H1 (cell line): ENCODE results near the gene OR2H2. TPM values are rescaled to one million over a fixed set of nuclear protein-coding genes. Genes with fewer than 3 reads are reported as not detected.
A peak's percentile ranks its signal among the peaks of the same experiment; 100 is the strongest.

Source experiments
- CTCF ChIA-PET: fragments of 300-600 bp; sonication (Branson Sonifier 250); formaldehyde crosslinking; loops from one replicate; lab custom pipeline; 2021; ENCODE audit not compliant: partially characterized antibody; lab: Charles Lee
- POLR2A ChIA-PET: fragments of 300-600 bp; sonication (Branson Sonifier 250); formaldehyde crosslinking; loops from one replicate; lab custom pipeline; 2021; ENCODE audit warnings: inconsistent platforms; ENCODE audit not compliant: partially characterized antibody; lab: Charles Lee
- DNase-seq, 2 experiments: peaks; one replicate each; pipeline versions ENCODE4 v3.0.0 to v3.0.0-alpha.2; 2010 to 2022; ENCODE audit warnings: low spot score in 2 of 2, low read depth in 1 of 2, mixed read lengths in 1 of 2
- FAIRE-seq: peaks from 2 replicates; lab custom pipeline; 2011; peaks lifted over from hg19 to GRCh38; lab: Jason Lieb, UNC
- H2AFZ ChIP-seq: 2 replicates; pipeline ENCODE4 v1.8.1; 2012; ENCODE audit warnings: low read length, inconsistent platforms
- H2AK5ac ChIP-seq: 2 replicates; pipeline ENCODE4 v1.6.1; 2013; ENCODE audit warnings: low read depth, low read length
- H2BK120ac ChIP-seq: replicated peaks from 2 replicates; pipeline ENCODE3; 2013; ENCODE audit warnings: low read depth, low read length, inconsistent platforms
- H2BK12ac ChIP-seq: 2 replicates; pipeline ENCODE4 v1.6.1; 2013; ENCODE audit warnings: low read depth, low read length
- H2BK15ac ChIP-seq: 2 replicates; pipeline ENCODE4 v1.6.1; 2013; ENCODE audit warnings: low read length
- H2BK20ac ChIP-seq: 2 replicates; pipeline ENCODE4 v1.6.1; 2013; ENCODE audit warnings: low read length
- H2BK5ac ChIP-seq: 2 replicates; pipeline ENCODE4 v1.6.1; 2013; ENCODE audit warnings: low read depth, low read length
- H3K14ac ChIP-seq: 2 replicates; pipeline ENCODE4 v1.6.1; 2013; ENCODE audit warnings: inconsistent platforms; ENCODE audit not compliant: insufficient read length
- H3K18ac ChIP-seq: 2 replicates; pipeline ENCODE4 v1.6.1; 2013; ENCODE audit warnings: low read length; ENCODE audit errors: extremely low read depth
- H3K23ac ChIP-seq: 2 replicates; pipeline ENCODE4 v1.6.1; 2013; ENCODE audit warnings: inconsistent platforms; ENCODE audit not compliant: insufficient read length
- H3K23me2 ChIP-seq: 2 replicates; pipeline ENCODE4 v1.6.1; 2013; ENCODE audit warnings: low read depth, low read length
- H3K27ac ChIP-seq: 2 replicates; pipeline ENCODE4 v1.6.1; 2011; ENCODE audit warnings: low read depth, low read length, inconsistent platforms
- H3K27me3 ChIP-seq, 4 experiments: replicated peaks in 1 of 4; 1 replicate in 1 of 4; 2 replicates in 3 of 4; pipeline versions ENCODE4 v1.6.1 to v1.8.1; 2011 to 2013; ENCODE audit warnings: low read length in 3 of 4, mild to moderate bottlenecking in 3 of 4, inconsistent platforms in 2 of 4, mixed read lengths in 2 of 4, moderate library complexity in 1 of 4; ENCODE audit not compliant: control insufficient read depth in 3 of 4, insufficient read depth in 3 of 4; ENCODE audit errors: extremely low read depth in 1 of 4
- H3K36me3 ChIP-seq, 4 experiments: 2 replicates each; pipeline versions ENCODE4 v1.6.1 to v1.8.1; 2011 to 2013; ENCODE audit warnings: mild to moderate bottlenecking in 4 of 4, low read length in 3 of 4, moderate library complexity in 2 of 4, control low read depth in 1 of 4, inconsistent platforms in 1 of 4; ENCODE audit not compliant: insufficient read depth in 4 of 4, control insufficient read depth in 2 of 4
- H3K4ac ChIP-seq: replicated peaks from 2 replicates; pipeline ENCODE3; 2013; ENCODE audit warnings: low read length, low read depth, mixed read lengths, inconsistent platforms; ENCODE audit not compliant: insufficient read length
- H3K4me1 ChIP-seq, 4 experiments: replicated peaks in 1 of 4; 1 replicate in 1 of 4; 2 replicates in 3 of 4; pipeline versions ENCODE4 v1.6.1 to v1.8.1; 2011 to 2013; ENCODE audit warnings: low read length in 3 of 4, inconsistent platforms in 2 of 4, mixed read lengths in 1 of 4; ENCODE audit not compliant: insufficient read depth in 4 of 4, control insufficient read depth in 3 of 4
- H3K4me2 ChIP-seq, 2 experiments: 2 replicates each; pipeline versions ENCODE4 v1.6.1 to v1.8.1; 2011 to 2013; ENCODE audit warnings: low read depth in 2 of 2, low read length in 2 of 2, control low read depth in 1 of 2, inconsistent platforms in 1 of 2, mild to moderate bottlenecking in 1 of 2; ENCODE audit not compliant: insufficient read depth in 1 of 2
- H3K4me3 ChIP-seq, 4 experiments: fragments of 200-600, 300-600 bp in 1 of 4; sonication (generic), shearing (Covaris generic), sonication (Bioruptor Twin) in 1 of 4; 2 replicates each; pipeline versions ENCODE4 v1.5.1 to v1.8.1; 2011 to 2016; ENCODE audit warnings: low read length in 4 of 4, low read depth in 3 of 4, control low read depth in 2 of 4, inconsistent platforms in 2 of 4, mild to moderate bottlenecking in 2 of 4, mixed read lengths in 1 of 4, moderate library complexity in 1 of 4; ENCODE audit not compliant: insufficient read depth in 2 of 4; ENCODE audit errors: extremely low read depth in 1 of 4
- H3K56ac ChIP-seq: replicated peaks from 2 replicates; pipeline ENCODE3; 2013; ENCODE audit warnings: low read depth, mild to moderate bottlenecking, mixed read lengths, low read length, inconsistent platforms; ENCODE audit not compliant: insufficient read length
- H3K79me1 ChIP-seq: 2 replicates; pipeline ENCODE4 v1.6.1; 2013; ENCODE audit warnings: low read depth, low read length, control low read depth
- H3K79me2 ChIP-seq, 2 experiments: 2 replicates each; pipeline versions ENCODE4 v1.6.1 to v1.8.1; 2012 to 2013; ENCODE audit warnings: low read length in 2 of 2, mild to moderate bottlenecking in 2 of 2, inconsistent platforms in 1 of 2; ENCODE audit not compliant: insufficient read depth in 2 of 2, control insufficient read depth in 1 of 2
- H3K9ac ChIP-seq, 4 experiments: replicated peaks in 1 of 4; 1 replicate in 1 of 4; 2 replicates in 3 of 4; pipeline versions ENCODE4 v1.6.1 to v1.8.1; 2011 to 2013; ENCODE audit warnings: low read depth in 3 of 4, low read length in 3 of 4, control low read depth in 2 of 4, mild to moderate bottlenecking in 2 of 4, moderate library complexity in 2 of 4, inconsistent platforms in 1 of 4; ENCODE audit errors: extremely low read depth in 1 of 4
- H3K9me3 ChIP-seq, 2 experiments: 2 replicates each; pipeline versions ENCODE4 v1.6.1 to v1.8.1; 2012 to 2013; ENCODE audit warnings: mild to moderate bottlenecking in 2 of 2, moderate library complexity in 2 of 2, control low read depth in 1 of 2, inconsistent platforms in 1 of 2, low read depth in 1 of 2, low read length in 1 of 2, mixed read lengths in 1 of 2; ENCODE audit not compliant: insufficient read depth in 2 of 2
- H4K20me1 ChIP-seq, 2 experiments: replicated peaks in 1 of 2; 2 replicates each; pipeline versions ENCODE3 to v1.8.1; 2011 to 2013; ENCODE audit warnings: inconsistent platforms in 2 of 2, low read length in 2 of 2, mild to moderate bottlenecking in 1 of 2; ENCODE audit not compliant: insufficient read depth in 2 of 2, control insufficient read depth in 1 of 2
- H4K5ac ChIP-seq: 2 replicates; pipeline ENCODE4 v1.6.1; 2013; ENCODE audit warnings: low read length, low read depth, mixed read lengths, inconsistent platforms; ENCODE audit not compliant: insufficient read length
- H4K8ac ChIP-seq: 2 replicates; pipeline ENCODE4 v1.8.0; 2013; ENCODE audit warnings: mild to moderate bottlenecking, moderate library complexity, low read length, inconsistent platforms; ENCODE audit not compliant: insufficient read depth; ENCODE audit errors: extremely low read depth
- H4K91ac ChIP-seq: replicated peaks from 2 replicates; pipeline ENCODE3; 2013; ENCODE audit warnings: low read length, mixed read lengths, inconsistent platforms; ENCODE audit not compliant: insufficient read length
- ASH2L ChIP-seq: fragments of 200-600, 300-600 bp; sonication (generic); IDR thresholded peaks from one replicate; pipeline ENCODE4 v1.7.1; 2017; ENCODE audit warnings: low read length
- CBX5 ChIP-seq: fragments of 300-800, 300-1000 bp; sonication (generic); IDR thresholded peaks from 2 replicates; pipeline ENCODE4 v1.7.1; 2016; ENCODE audit warnings: antibody characterized with exemption, low read length, low read depth
- RBBP5 ChIP-seq: IDR thresholded peaks from 2 replicates; pipeline ENCODE4 v1.7.1; 2012; ENCODE audit warnings: low read depth, mild to moderate bottlenecking, inconsistent platforms, low read length, moderate library complexity, borderline replicate concordance
- SIN3A ChIP-seq, 2 experiments: IDR thresholded peaks in 1 of 2; conservative IDR thresholded peaks in 1 of 2; 2 replicates each; pipeline ENCODE4 v1.6.1; 2011 to 2012; ENCODE audit warnings: low read length in 2 of 2, improper control_type of control experiment in 1 of 2, low read depth in 1 of 2, mild to moderate bottlenecking in 1 of 2
- SRF ChIP-seq: IDR thresholded peaks from 2 replicates; pipeline ENCODE4 v1.6.1; 2011; ENCODE audit warnings: mild to moderate bottlenecking, low read depth, low read length, moderate library complexity
- TAF1 ChIP-seq: IDR thresholded peaks from 2 replicates; pipeline ENCODE4 v1.6.1; 2011; ENCODE audit warnings: mild to moderate bottlenecking, low read depth, low read length
- YY1 ChIP-seq: IDR thresholded peaks from 2 replicates; pipeline ENCODE4 v1.6.1; 2011; ENCODE audit warnings: low read depth, mild to moderate bottlenecking, low read length
- WGBS, 2 experiments: shearing (Covaris generic) in 1 of 2; methylation state at CpG; one replicate each; pipeline versions ENCODE4 v1.1.6 to v1.1.7; 2013 to 2015; ENCODE audit warnings: low lambda C conversion rate in 2 of 2, mixed read lengths in 2 of 2, inconsistent platforms in 1 of 2, low coverage in 1 of 2, missing lambda C conversion rate in 1 of 2; ENCODE audit not compliant: insufficient replicate concordance in 2 of 2, insufficient coverage in 1 of 2, insufficient read length in 1 of 2; ENCODE audit errors: extremely low coverage in 1 of 2, missing lambda C conversion rate in 1 of 2; 5-methylcytosine and 5-hydroxymethylcytosine counted together
- polyA plus RNA-seq, 7 experiments: library from polyadenylated mRNA; depleted of rRNA in 3 of 7; stranded (reverse) in 5 of 7; unstranded in 2 of 7; fragments of >200 nt in 5 of 7; fragments of 200-250 nt in 2 of 7; gene quantifications; 1 replicate in 5 of 7; 2 replicates in 1 of 7; 4 replicates in 1 of 7; pipeline versions ENCODE4 v1.2.1 to v1.2.3, GENCODE V29; 2011 to 2013; ENCODE audit warnings: missing spikeins in 2 of 7, mixed read lengths in 2 of 7
- total RNA-seq: library from RNA; stranded (reverse); fragmentation: NEBNext Ultra II Directional; extraction: Animal tissue kit (Norgen Biotek cat#: 25700); gene quantifications from 2 replicates; pipeline ENCODE4 v1.2.1, GENCODE V29; 2021
- TF ChIP-seq, protein P1 (sequence below), 3 experiments: IDR thresholded peaks; 1 replicate in 2 of 3; 2 replicates in 1 of 3; pipeline versions ENCODE4 v1.5.1 to v1.6.1; 2011; ENCODE audit warnings: low read length in 3 of 3, mild to moderate bottlenecking in 3 of 3, inconsistent platforms in 2 of 3, low read depth in 1 of 3, moderate library complexity in 1 of 3; ENCODE audit not compliant: insufficient read depth in 1 of 3; ENCODE audit errors: control extremely low read depth in 1 of 3

The OR2H2 gene
- total and polyA plus RNA-seq, 2 of the 8 experiments (the other 6 are each of a cell fraction or from before 2014, with no cell fraction given), result not detected

- H3K79me2 ChIP-seq, result no peaks in the 10 kb centered on the region
- no peak overlapping the region for H4K8ac ChIP-seq
- H4K5ac ChIP-seq, result no peak overlapping the region
- ChIA-PET CTCF (interaction anchor here (0.6 to 2.5 kb wide), 19 partner anchors 9 to 605 kb away, joined by 3 to 24 read pairs (median 4); partner anchors contain the start of genes OR10C1 and OR12D3), POLR2A (interaction anchor here (0.6 to 5.4 kb wide), 9 partner anchors 8 to 207 kb away, joined by 3 to 58 read pairs (median 8); no protein-coding TSS in a partner anchor)
- H3K36me3 ChIP-seq, result peaks cover 31 to 86% (median 66%) of the 10 kb centered on the region in 4 experiments
- H3K56ac ChIP-seq, result no peak overlapping the region
- no peak overlapping the region for H2BK15ac ChIP-seq
- peak; percentile 19 for FAIRE-seq
- H4K91ac ChIP-seq, result no peak overlapping the region
- H3K4ac ChIP-seq, result no peak overlapping the region
- H3K18ac ChIP-seq, result no peak overlapping the region
- H3K27ac ChIP-seq, result 0 out of 2 replicates have a peak overlapping the region, but pooled peaks have one; percentile 19
- no peak overlapping the region for H3K9ac ChIP-seq
- H2AK5ac ChIP-seq, result peak overlapping the region; percentile 60; the same call in 1 of the 2 replicates
- H3K79me1 ChIP-seq, result 0 out of 2 replicates have a peak, but pooled peaks cover 2% of the 10 kb centered on the region
- DNase-seq, result peak in 1 of 2 experiments; percentile 63
- no peaks in the 10 kb centered on the region for H3K27me3 ChIP-seq
- H3K9me3 ChIP-seq, result no peaks in the 10 kb centered on the region
- H3K23me2 ChIP-seq, result no peaks in the 10 kb centered on the region
- no peak overlapping the region for H3K4me2 ChIP-seq
- H2BK120ac ChIP-seq, result no peak overlapping the region
- no peak overlapping the region for H2AFZ ChIP-seq
- H3K14ac ChIP-seq, result no peak overlapping the region
- no peak overlapping the region for H3K23ac ChIP-seq
- no peak overlapping the region for H3K4me3 ChIP-seq
- peaks cover 0 to 10% (median 0%) of the 10 kb centered on the region in 4 experiments; a peak in 3 of 7 replicates for H3K4me1 ChIP-seq
- WGBS, 2 experiments, result 85% methylated on average over 12 of the region's 12 CpGs; no CpG with 5 or more reads in 1 of the 2 experiments
- H4K20me1 ChIP-seq, result peaks cover 6 to 18% of the 10 kb centered on the region in 2 experiments
- H2BK12ac ChIP-seq, result peak overlapping the region; percentile 30; the same call in 1 of the 2 replicates
- H2BK5ac ChIP-seq, result peak overlapping the region; percentile 36; the same call in 1 of the 2 replicates
- 0 out of 2 replicates have a peak overlapping the region, but pooled peaks have one; percentile 19 for H2BK20ac ChIP-seq
- TF ChIP-seq SRF (no peak), RBBP5 (no peak), YY1 (no peak), TAF1 (no peak), CBX5 (no peak), SIN3A (conservative IDR thresholded peaks at IDR 0.05 in 1 of 2, IDR thresholded peaks at IDR 0.05 in 1 of 2; ENCODE audit: low read depth in 1 of 2, low read length in 2 of 2) (0 out of 4 replicates have a peak, but pooled peaks of 1 of the 2 experiments have one; percentile 61), ASH2L (no peak)
- TF ChIP-seq, protein P1, sequence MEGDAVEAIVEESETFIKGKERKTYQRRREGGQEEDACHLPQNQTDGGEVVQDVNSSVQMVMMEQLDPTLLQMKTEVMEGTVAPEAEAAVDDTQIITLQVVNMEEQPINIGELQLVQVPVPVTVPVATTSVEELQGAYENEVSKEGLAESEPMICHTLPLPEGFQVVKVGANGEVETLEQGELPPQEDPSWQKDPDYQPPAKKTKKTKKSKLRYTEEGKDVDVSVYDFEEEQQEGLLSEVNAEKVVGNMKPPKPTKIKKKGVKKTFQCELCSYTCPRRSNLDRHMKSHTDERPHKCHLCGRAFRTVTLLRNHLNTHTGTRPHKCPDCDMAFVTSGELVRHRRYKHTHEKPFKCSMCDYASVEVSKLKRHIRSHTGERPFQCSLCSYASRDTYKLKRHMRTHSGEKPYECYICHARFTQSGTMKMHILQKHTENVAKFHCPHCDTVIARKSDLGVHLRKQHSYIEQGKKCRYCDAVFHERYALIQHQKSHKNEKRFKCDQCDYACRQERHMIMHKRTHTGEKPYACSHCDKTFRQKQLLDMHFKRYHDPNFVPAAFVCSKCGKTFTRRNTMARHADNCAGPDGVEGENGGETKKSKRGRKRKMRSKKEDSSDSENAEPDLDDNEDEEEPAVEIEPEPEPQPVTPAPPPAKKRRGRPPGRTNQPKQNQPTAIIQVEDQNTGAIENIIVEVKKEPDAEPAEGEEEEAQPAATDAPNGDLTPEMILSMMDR (IDR thresholded peaks at IDR 0.05; ENCODE audit: control extremely low read depth in 1 of 3, insufficient read depth in 1 of 3, low read depth in 1 of 3, low read length in 3 of 3), result peak; percentile 38 to 64 (median 47); a peak in 3 of 4 replicates
These were observed 17.8 kb downstream of the OR2H2 start for GRCh38 chr6:29602564-29603361.
